ENCODE measurements around the gene EPHB2.

The EPHB2 gene

DNA sequence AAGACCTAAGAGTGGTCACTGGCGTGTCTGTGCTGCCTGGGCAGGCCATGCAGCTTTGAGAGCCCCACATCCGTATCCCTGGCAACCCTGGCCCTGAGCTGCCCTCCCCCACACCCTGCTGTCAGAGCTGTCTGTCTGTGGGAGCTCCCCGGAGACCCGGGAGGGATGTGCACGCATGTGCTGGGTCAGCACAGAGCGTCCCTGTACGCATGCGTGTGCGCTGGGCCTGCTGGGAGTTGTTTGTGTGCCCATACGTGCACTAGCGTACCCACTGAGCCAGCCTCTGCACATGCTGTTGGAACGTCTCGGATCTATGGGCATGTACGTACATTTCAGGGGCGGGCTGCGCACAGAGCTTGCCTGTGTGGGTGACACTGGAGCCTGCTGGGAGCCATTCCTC, 89.3 kb downstream of the EPHB2 start:
- DNase-seq (ENCODE audit: low spot score), result no peak
- in situ Hi-C loops (cut with MboI; ENCODE audit: low pct_unique_long_range_greater_than_20kb, low sequenced_read_pairs, unreplicated experiment), result no loop called here
- no peak for TF ChIP-seq CTCF (IDR thresholded peaks at IDR 0.05; ENCODE audit: extremely low read depth, insufficient read depth, missing control alignments)

DNA sequence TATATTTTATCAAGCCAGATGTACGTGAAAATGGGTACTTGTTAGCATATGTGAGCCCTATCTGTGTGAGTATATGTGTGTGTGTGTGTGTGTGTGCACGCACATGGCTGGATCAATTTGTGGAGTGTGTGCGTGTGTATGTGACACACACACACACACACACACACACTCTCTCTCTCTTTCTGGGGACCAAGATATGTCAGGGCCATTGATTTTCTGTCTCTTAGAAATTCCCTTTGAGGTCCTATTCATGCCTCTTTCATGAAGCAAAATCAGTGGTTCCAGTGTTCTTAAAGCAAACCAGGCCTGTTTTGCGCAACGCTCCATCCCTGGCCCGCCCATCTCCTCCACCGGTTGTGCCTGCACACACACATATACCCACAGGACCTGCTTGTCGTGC, 90.0 kb downstream of the EPHB2 start:
- TF ChIP-seq CTCF (IDR thresholded peaks at IDR 0.05; ENCODE audit: extremely low read depth, insufficient read depth, missing control alignments), result no peak
- in situ Hi-C loops (cut with MboI; ENCODE audit: low pct_unique_long_range_greater_than_20kb, low sequenced_read_pairs, unreplicated experiment), result no loop called here
- DNase-seq (ENCODE audit: low spot score), result no peak

GRCh38 chr1:22801347-22801746, 90.7 kb downstream of the EPHB2 start:
- TF ChIP-seq CTCF (IDR thresholded peaks at IDR 0.05; ENCODE audit: extremely low read depth, insufficient read depth, missing control alignments), result no peak
- in situ Hi-C loops (cut with MboI; ENCODE audit: low pct_unique_long_range_greater_than_20kb, low sequenced_read_pairs, unreplicated experiment), result no loop called here

DNA sequence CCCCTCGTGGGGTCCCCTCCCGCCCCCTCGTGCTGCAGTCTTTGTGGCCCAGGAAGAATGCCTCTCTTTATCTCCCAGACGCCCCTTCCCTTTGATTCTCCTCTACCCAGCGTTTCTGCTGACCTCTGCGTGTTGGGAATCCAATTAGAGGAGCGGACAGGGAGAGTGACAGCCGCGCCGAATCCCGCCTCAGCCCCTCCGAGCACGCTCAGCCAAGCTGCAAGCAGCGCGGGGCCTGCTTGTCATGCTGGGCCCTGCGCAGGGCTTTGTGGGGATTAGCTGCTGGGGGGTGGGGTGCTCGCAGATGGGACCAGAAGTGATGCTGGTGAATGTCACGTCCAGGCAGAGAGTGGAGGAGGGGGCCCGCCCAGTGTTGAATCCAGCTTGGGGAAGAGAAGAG, 91.1 kb downstream of the EPHB2 start:
- TF ChIP-seq CTCF (IDR thresholded peaks at IDR 0.05; ENCODE audit: extremely low read depth, insufficient read depth, missing control alignments), result no peak
- in situ Hi-C loops (cut with MboI; ENCODE audit: low pct_unique_long_range_greater_than_20kb, low sequenced_read_pairs, unreplicated experiment), result no loop called here
- no peak for DNase-seq (ENCODE audit: low spot score)

More at GRCh38 chr1:22801347-22801746, 90.7 kb downstream of the EPHB2 start:
- DNase-seq (ENCODE audit: low spot score), result no peak

- DNase-seq (ENCODE audit: low spot score), result no peak
Observed at GRCh38 chr1:22803833-22804232, 93.2 kb downstream of the EPHB2 start.

DNA sequence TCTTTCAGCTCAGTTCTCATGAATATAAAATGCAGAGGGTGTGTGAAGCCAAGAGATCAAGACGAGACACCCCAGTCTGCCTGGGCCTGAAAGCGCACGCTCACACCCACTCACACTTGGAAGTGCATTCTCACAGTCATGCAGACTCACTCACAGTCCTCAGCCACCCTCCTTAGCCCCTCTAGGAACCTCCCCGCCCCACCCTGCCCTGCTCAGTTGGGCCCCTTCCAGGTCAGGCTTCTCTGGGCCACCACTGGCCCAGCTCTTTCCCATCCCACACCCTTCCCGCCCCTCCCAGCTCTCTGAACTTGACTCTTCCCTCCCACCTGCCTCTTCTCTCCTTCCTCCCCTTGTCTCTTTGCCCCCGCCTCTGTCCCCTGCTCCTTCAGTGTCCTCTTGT, 93.8 kb downstream of the EPHB2 start:
- in situ Hi-C loops (cut with MboI; ENCODE audit: low pct_unique_long_range_greater_than_20kb, low sequenced_read_pairs, unreplicated experiment), result no loop called here
- DNase-seq (ENCODE audit: low spot score), result no peak
- no peak for TF ChIP-seq CTCF (IDR thresholded peaks at IDR 0.05; ENCODE audit: extremely low read depth, insufficient read depth, missing control alignments)

More at GRCh38 chr1:22803833-22804232, 93.2 kb downstream of the EPHB2 start:
- no peak for TF ChIP-seq CTCF (IDR thresholded peaks at IDR 0.05; ENCODE audit: extremely low read depth, insufficient read depth, missing control alignments)
- in situ Hi-C loops (cut with MboI; ENCODE audit: low pct_unique_long_range_greater_than_20kb, low sequenced_read_pairs, unreplicated experiment), result no loop called here
